ENCODE measurements around the gene IL17B. TPM values are rescaled to one million over a fixed set of nuclear protein-coding genes. Genes with fewer than 3 reads are reported as not detected.

Gene IL17B
- total RNA-seq, 1 experiment from 2014 or later, result not detected

GRCh38 chr5:149325894-149326293 is 53.2 kb downstream of the IL17B start:
- DNase-seq (ENCODE audit: low read depth), result no peak

- DNase-seq (ENCODE audit: low read depth), result no peak
Observed at GRCh38 chr5:149325166-149325735, 53.8 kb downstream of the IL17B start.

GRCh38 chr5:149324641-149325040 is 54.5 kb downstream of the IL17B start:
- DNase-seq (ENCODE audit: low read depth), result no peak

Other genes starting within 250 kb of the IL17B start
- 23.4 and 30.4 TPM in 2 replicates for gene ABLIM3, start 237.8 kb downstream of the IL17B start, total RNA-seq (2014; rRNA removed; shearing (Covaris generic))
- 0.77 and 0.98 TPM in 2 replicates for gene AFAP1L1, start 107.4 kb downstream of the IL17B start, total RNA-seq (2014; rRNA removed; shearing (Covaris generic))
- gene GRPEL2, start 33.8 kb downstream of the IL17B start, total RNA-seq (2014; rRNA removed; shearing (Covaris generic)), result 24.4 and 28.0 TPM in 2 replicates
- gene PCYOX1L, start 21.2 kb downstream of the IL17B start, total RNA-seq (2014; rRNA removed; shearing (Covaris generic)), result 4.8 and 4.9 TPM in 2 replicates
- gene CSNK1A1, start 172.1 kb upstream of the IL17B start, total RNA-seq (2014; rRNA removed; shearing (Covaris generic)), result 443 and 454 TPM in 2 replicates
- 0.02 and 0.03 TPM in 2 replicates for gene ARHGEF37, start 202.2 kb upstream of the IL17B start, total RNA-seq (2014; rRNA removed; shearing (Covaris generic))

Measured in HT1080 (cell line).